ENCODE measurements around the gene PABPN1L.

The PABPN1L gene

GRCh38 chr16:88899901-88900661 lies 33.6 kb upstream of the PABPN1L start:
- no peak overlapping the region for H2AFZ ChIP-seq (ENCODE audit: low read depth)
- H4K20me1 ChIP-seq (ENCODE audit: insufficient read depth): no peaks in the 10 kb centered on the region
- no peak for TF ChIP-seq CTCF (conservative IDR thresholded peaks at IDR 0.05; ENCODE audit: low read depth, low read length)
- no peak overlapping the region for H3K9ac ChIP-seq
- no peak overlapping the region for H3K4me3 ChIP-seq (IDR thresholded peaks at IDR 0.05; ENCODE audit: insufficient read depth, low read depth, low read length)
- H3K4me1 ChIP-seq (ENCODE audit: low read depth, poor library complexity, severe bottlenecking): peaks cover 11% of the 10 kb centered on the region
- H3K36me3 ChIP-seq (ENCODE audit: insufficient read depth): no peaks in the 10 kb centered on the region
- no peak overlapping the region for H3K4me2 ChIP-seq
- peaks cover 51% of the 10 kb centered on the region for H3K27me3 ChIP-seq (ENCODE audit: insufficient read depth, low read depth)
- H3K79me2 ChIP-seq (ENCODE audit: insufficient read depth, low read depth): no peaks in the 10 kb centered on the region
- no peak overlapping the region for H3K27ac ChIP-seq

- Histone ChIP-seq H3K4me2 (no peak overlapping the region), H3K36me3 (ENCODE audit: insufficient read depth) (no peaks in the 10 kb centered on the region), H3K9ac (no peak overlapping the region)
Measured at GRCh38 chr16:88897696-88898425, 31.4 kb upstream of the PABPN1L start.

DNA sequence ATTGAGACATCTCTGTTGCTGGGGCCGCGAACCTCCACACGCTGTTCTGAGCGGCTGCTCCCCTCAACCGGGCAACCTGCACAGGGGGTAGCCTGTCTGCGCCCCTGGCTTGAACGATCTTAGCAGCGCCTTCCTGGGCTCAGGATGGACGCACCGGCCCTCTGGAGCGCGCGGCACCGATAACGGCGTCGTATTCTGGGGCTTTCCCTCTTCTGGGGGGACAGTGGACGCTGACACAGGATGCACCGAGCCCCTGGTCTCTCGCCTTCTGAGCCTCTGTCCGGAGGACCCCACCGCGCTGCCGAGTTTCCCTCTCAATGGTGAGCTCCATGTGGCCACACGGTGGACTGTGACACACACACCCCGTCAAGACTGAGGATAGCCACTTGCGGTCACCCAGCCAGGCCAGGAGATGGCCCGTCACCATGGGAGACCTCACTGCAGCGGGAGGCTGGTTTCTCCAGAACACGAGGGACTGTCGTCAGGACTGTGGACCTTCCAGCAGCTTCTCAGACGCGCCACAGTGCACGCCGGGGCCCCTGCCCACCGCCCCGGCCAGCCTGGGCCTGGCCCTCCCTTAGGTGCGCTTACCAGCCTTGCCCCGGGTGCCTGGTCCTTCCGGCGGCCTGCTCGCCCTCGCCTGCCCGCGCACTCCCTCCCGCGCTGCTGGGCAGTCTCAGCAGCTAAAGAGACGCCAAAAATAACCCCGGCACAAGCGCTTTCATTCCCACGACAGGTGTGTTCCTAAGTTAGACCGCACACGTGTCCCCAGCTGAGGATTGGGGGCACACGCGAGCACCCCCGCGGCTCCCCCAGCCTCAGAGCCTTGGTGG lies 30.0 kb upstream of the PABPN1L start:
- peaks cover 66% of the 10 kb centered on the region for H3K27me3 ChIP-seq (ENCODE audit: insufficient read depth, low read depth)
- H2AFZ ChIP-seq (ENCODE audit: low read depth): no peak overlapping the region
- H3K4me1 ChIP-seq (ENCODE audit: low read depth, poor library complexity, severe bottlenecking): no peaks in the 10 kb centered on the region
- no peak for TF ChIP-seq CTCF (conservative IDR thresholded peaks at IDR 0.05; ENCODE audit: low read depth, low read length)
- no peak overlapping the region for H3K9ac ChIP-seq
- H3K4me2 ChIP-seq: no peak overlapping the region
- H3K79me2 ChIP-seq (ENCODE audit: insufficient read depth, low read depth): no peaks in the 10 kb centered on the region
- H4K20me1 ChIP-seq (ENCODE audit: insufficient read depth): no peaks in the 10 kb centered on the region
- no peak overlapping the region for H3K27ac ChIP-seq
- H3K4me3 ChIP-seq (IDR thresholded peaks at IDR 0.05; ENCODE audit: insufficient read depth, low read depth, low read length): no peak overlapping the region
- no peaks in the 10 kb centered on the region for H3K36me3 ChIP-seq (ENCODE audit: insufficient read depth)

More at GRCh38 chr16:88897696-88898425, 31.4 kb upstream of the PABPN1L start:
- no peak overlapping the region for H2AFZ ChIP-seq (ENCODE audit: low read depth)
- H3K79me2 ChIP-seq (ENCODE audit: insufficient read depth, low read depth): no peaks in the 10 kb centered on the region
- TF ChIP-seq CTCF (conservative IDR thresholded peaks at IDR 0.05; ENCODE audit: low read depth, low read length): no peak
- no peak overlapping the region for H3K4me3 ChIP-seq (IDR thresholded peaks at IDR 0.05; ENCODE audit: insufficient read depth, low read depth, low read length)
- H3K4me1 ChIP-seq (ENCODE audit: low read depth, poor library complexity, severe bottlenecking): peaks cover 11% of the 10 kb centered on the region
- peaks cover 54% of the 10 kb centered on the region for H3K27me3 ChIP-seq (ENCODE audit: insufficient read depth, low read depth)
- no peak overlapping the region for H3K27ac ChIP-seq
- no peaks in the 10 kb centered on the region for H4K20me1 ChIP-seq (ENCODE audit: insufficient read depth)

- H3K4me1 ChIP-seq (ENCODE audit: low read depth, poor library complexity, severe bottlenecking): no peaks in the 10 kb centered on the region
- H3K36me3 ChIP-seq (ENCODE audit: insufficient read depth): no peaks in the 10 kb centered on the region
- no peak overlapping the region for H3K4me2 ChIP-seq
- peaks cover 69% of the 10 kb centered on the region for H3K27me3 ChIP-seq (ENCODE audit: insufficient read depth, low read depth)
- no peaks in the 10 kb centered on the region for H3K79me2 ChIP-seq (ENCODE audit: insufficient read depth, low read depth)
- TF ChIP-seq CTCF (conservative IDR thresholded peaks at IDR 0.05; ENCODE audit: low read depth, low read length): no peak
- no peak overlapping the region for H3K27ac ChIP-seq
- no peak overlapping the region for H2AFZ ChIP-seq (ENCODE audit: low read depth)
- H4K20me1 ChIP-seq (ENCODE audit: insufficient read depth): no peaks in the 10 kb centered on the region
- H3K4me3 ChIP-seq (IDR thresholded peaks at IDR 0.05; ENCODE audit: insufficient read depth, low read depth, low read length): no peak overlapping the region
- H3K9ac ChIP-seq: no peak overlapping the region
Measured at GRCh38 chr16:88895335-88895734, 28.9 kb upstream of the PABPN1L start.

Measured in KMS-11 (cell line).